ENCODE data around the gene SORCS2.

SORCS2 gene

GRCh38 chr4:7278071-7278765, 85.9 kb downstream of the SORCS2 start:
- TF ChIP-seq NFIC (IDR thresholded peaks at IDR 0.05), result no peak
- no peak for TF ChIP-seq YY1 (IDR thresholded peaks at IDR 0.05; ENCODE audit: low read depth)
- TF ChIP-seq CEBPB (IDR thresholded peaks at IDR 0.05), result no peak
- no peak for TF ChIP-seq FOXM1 (IDR thresholded peaks at IDR 0.05; ENCODE audit: borderline replicate concordance, low read depth)
- TF ChIP-seq USF1 (IDR thresholded peaks at IDR 0.05), result no peak
- TF ChIP-seq REST (IDR thresholded peaks at IDR 0.05; ENCODE audit: low read depth), result no peak
- no peak for TF ChIP-seq TCF12 (IDR thresholded peaks at IDR 0.05; ENCODE audit: low read depth)
- no peak for TF ChIP-seq ZBTB7A (IDR thresholded peaks at IDR 0.05; ENCODE audit: low read depth)
- no peak for TF ChIP-seq TAF1 (IDR thresholded peaks at IDR 0.05; ENCODE audit: low read depth)
- TF ChIP-seq RAD21 (IDR thresholded peaks at IDR 0.05; ENCODE audit: low read depth), result no peak

GRCh38 chr4:7278981-7279380, 86.6 kb downstream of the SORCS2 start:
- TF ChIP-seq EGR1 (IDR thresholded peaks at IDR 0.05) (no peak), TCF12 (IDR thresholded peaks at IDR 0.05; ENCODE audit: low read depth) (no peak), USF1 (IDR thresholded peaks at IDR 0.05) (no peak), CEBPB (IDR thresholded peaks at IDR 0.05) (no peak), FOXM1 (IDR thresholded peaks at IDR 0.05; ENCODE audit: borderline replicate concordance, low read depth) (no peak), REST (IDR thresholded peaks at IDR 0.05; ENCODE audit: low read depth) (no peak), TEAD4 (IDR thresholded peaks at IDR 0.05) (no peak), ZBTB7A (IDR thresholded peaks at IDR 0.05; ENCODE audit: low read depth) (no peak), YY1 (IDR thresholded peaks at IDR 0.05; ENCODE audit: low read depth) (no peak), EP300 (IDR thresholded peaks at IDR 0.05; ENCODE audit: borderline replicate concordance) (no peak), CREB1 (IDR thresholded peaks at IDR 0.05; ENCODE audit: low read depth) (no peak), RAD21 (IDR thresholded peaks at IDR 0.05; ENCODE audit: low read depth) (no peak)

DNA sequence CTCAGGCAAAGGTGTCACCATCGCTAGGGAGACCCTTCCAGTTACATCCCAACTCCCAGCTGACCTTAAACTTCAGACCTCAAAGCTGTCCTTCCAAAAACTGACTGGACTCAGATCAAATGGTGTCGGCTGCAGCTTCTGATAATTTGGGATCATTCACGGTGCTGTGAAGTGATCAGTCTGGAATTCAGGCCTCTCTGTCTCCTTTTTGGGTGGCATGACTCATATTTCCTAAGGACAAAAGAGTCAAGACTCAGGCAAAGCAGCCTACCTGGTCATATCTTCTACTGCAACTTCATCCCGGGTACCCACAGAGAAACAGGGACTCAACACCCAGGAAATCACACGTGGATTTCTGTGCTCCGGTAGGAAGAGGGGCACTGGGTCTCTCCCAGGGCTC, 87.6 kb downstream of the SORCS2 start:
- TF ChIP-seq EGR1 (IDR thresholded peaks at IDR 0.05), result no peak
- no peak for TF ChIP-seq RAD21 (IDR thresholded peaks at IDR 0.05; ENCODE audit: low read depth)
- no peak for TF ChIP-seq YY1 (IDR thresholded peaks at IDR 0.05; ENCODE audit: low read depth)
- no peak for TF ChIP-seq TCF12 (IDR thresholded peaks at IDR 0.05; ENCODE audit: low read depth)

DNA sequence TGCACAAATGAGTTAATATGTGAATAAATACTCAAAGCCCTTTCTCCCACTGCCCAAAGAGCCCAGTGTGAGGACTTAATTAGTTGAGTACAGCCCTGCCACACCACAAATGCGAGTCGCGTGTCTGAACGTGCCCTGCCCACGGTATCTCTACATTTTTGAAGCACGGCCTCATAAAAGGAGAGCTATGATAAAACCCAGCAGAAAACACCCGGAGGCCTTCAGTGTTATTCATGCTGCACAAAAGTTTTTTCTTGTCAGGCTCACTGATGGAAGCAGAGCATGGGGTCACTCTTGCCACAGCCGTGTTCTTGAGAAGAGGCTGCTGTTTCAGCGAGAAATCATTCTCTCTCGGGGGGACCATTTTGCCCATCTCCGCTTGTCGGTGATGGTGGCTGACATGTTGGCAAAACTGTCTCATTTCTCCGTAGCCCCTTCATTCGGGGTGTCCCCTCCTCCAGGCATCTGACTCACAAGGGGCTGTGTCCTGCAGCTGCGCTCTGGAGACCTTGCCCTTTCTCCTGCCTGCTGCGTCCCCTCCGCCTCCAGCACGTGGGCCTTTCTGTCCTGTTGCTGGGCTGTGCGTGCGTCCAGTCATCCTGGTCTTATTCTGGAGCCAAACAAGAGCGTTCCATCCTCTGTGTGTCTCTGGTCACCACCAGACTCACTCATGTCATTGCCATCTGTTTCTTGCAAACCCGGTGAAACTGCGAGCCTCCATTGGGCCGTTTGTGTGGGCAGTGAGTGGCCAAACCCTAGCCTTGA, 88.8 kb downstream of the SORCS2 start:
- no peak for TF ChIP-seq TEAD4 (IDR thresholded peaks at IDR 0.05)
- no peak for TF ChIP-seq EGR1 (IDR thresholded peaks at IDR 0.05)
- TF ChIP-seq REST (IDR thresholded peaks at IDR 0.05; ENCODE audit: low read depth), result no peak
- no peak for TF ChIP-seq FOXM1 (IDR thresholded peaks at IDR 0.05; ENCODE audit: borderline replicate concordance, low read depth)
- TF ChIP-seq TAF1 (IDR thresholded peaks at IDR 0.05; ENCODE audit: low read depth), result no peak
- no peak for TF ChIP-seq YY1 (IDR thresholded peaks at IDR 0.05; ENCODE audit: low read depth)
- TF ChIP-seq USF1 (IDR thresholded peaks at IDR 0.05), result no peak
- no peak for TF ChIP-seq NFIC (IDR thresholded peaks at IDR 0.05)
- no peak for TF ChIP-seq CREB1 (IDR thresholded peaks at IDR 0.05; ENCODE audit: low read depth)
- no peak for TF ChIP-seq RAD21 (IDR thresholded peaks at IDR 0.05; ENCODE audit: low read depth)
- TF ChIP-seq EP300 (IDR thresholded peaks at IDR 0.05; ENCODE audit: borderline replicate concordance), result no peak
- TF ChIP-seq TCF12 (IDR thresholded peaks at IDR 0.05; ENCODE audit: low read depth), result no peak
- TF ChIP-seq MAX (IDR thresholded peaks at IDR 0.05), result no peak

Measured in Ishikawa (cell line).